MM.1S (cell line): Measurements from ENCODE around the gene STRADA.

ENCODE experiments used
- DNase-seq: peaks from one replicate; pipeline ENCODE4 v3.0.0-alpha.2; 2015
- H2AFZ ChIP-seq: fragments of 300-600 bp; sonication (generic); 2 replicates; pipeline ENCODE4 v1.6.0; 2016; ENCODE audit warnings: antibody characterized with exemption, low read length
- H3F3A ChIP-seq: fragments of 300-600 bp; sonication (generic); 2 replicates; pipeline ENCODE4 v1.6.1; 2016; ENCODE audit warnings: mild to moderate bottlenecking, antibody characterized with exemption, low read length, moderate library complexity, mixed read lengths; ENCODE audit not compliant: insufficient read depth
- H3K27ac ChIP-seq: fragments of 300-600 bp; sonication (generic); 2 replicates; pipeline ENCODE4 v1.5.1; 2016; ENCODE audit warnings: mild to moderate bottlenecking, low read length
- H3K27me3 ChIP-seq: fragments of 300-600 bp; sonication (generic); replicated peaks from 2 replicates; pipeline ENCODE4 v1.6.0; 2016; ENCODE audit warnings: low read length; ENCODE audit not compliant: insufficient read depth
- H3K36me3 ChIP-seq: fragments of 300-600 bp; sonication (generic); replicated peaks from 2 replicates; pipeline ENCODE4 v1.6.1; 2016; ENCODE audit warnings: mild to moderate bottlenecking, low read length, mixed read lengths; ENCODE audit not compliant: insufficient read depth
- H3K4me1 ChIP-seq: fragments of 300-600 bp; sonication (generic); 2 replicates; pipeline ENCODE4 v1.6.1; 2016; ENCODE audit warnings: low read length, mixed read lengths
- H3K4me2 ChIP-seq: fragments of 300-600 bp; sonication (generic); 2 replicates; pipeline ENCODE4 v1.6.0; 2016; ENCODE audit warnings: low read depth, low read length
- H3K4me3 ChIP-seq: fragments of 300-600 bp; sonication (generic); 2 replicates; pipeline ENCODE4 v1.5.1; 2016; ENCODE audit warnings: low read length, mixed read lengths
- H3K79me2 ChIP-seq: fragments of 300-600 bp; sonication (generic); 2 replicates; pipeline ENCODE4 v1.6.1; 2016; ENCODE audit warnings: mixed run types, low read length, mixed read lengths
- H3K9ac ChIP-seq: fragments of 300-600 bp; sonication (generic); 2 replicates; pipeline ENCODE4 v1.6.1; 2016; ENCODE audit warnings: low read length, mixed read lengths
- H3K9me2 ChIP-seq: fragments of 300-600 bp; sonication (generic); replicated peaks from 2 replicates; pipeline ENCODE4 v1.6.1; 2016; ENCODE audit warnings: mild to moderate bottlenecking, low read length, mixed read lengths; ENCODE audit not compliant: insufficient read depth
- H3K9me3 ChIP-seq: fragments of 300-600 bp; sonication (generic); replicated peaks from 2 replicates; pipeline ENCODE4 v1.6.1; 2016; ENCODE audit warnings: mild to moderate bottlenecking, low read length, mixed read lengths; ENCODE audit not compliant: insufficient read depth
- H4K20me1 ChIP-seq: fragments of 300-600 bp; sonication (generic); 2 replicates; pipeline ENCODE4 v1.6.1; 2016; ENCODE audit warnings: mild to moderate bottlenecking, low read length, moderate library complexity, mixed read lengths; ENCODE audit not compliant: insufficient read depth
- CTCF ChIP-seq: fragments of 300-600 bp; sonication (generic); IDR thresholded peaks from 2 replicates; pipeline ENCODE4 v1.5.1; 2016; ENCODE audit warnings: antibody characterized with exemption, low read length, mixed read lengths
- EZH2 ChIP-seq: fragments of 300-600 bp; sonication (generic); optimal IDR thresholded peaks from 2 replicates; pipeline ENCODE3; 2017; ENCODE audit warnings: low read depth, mild to moderate bottlenecking, antibody characterized with exemption, low read length, mixed read lengths
- EZH2phosphoT487 ChIP-seq: fragments of 300-600 bp; sonication (generic); IDR thresholded peaks from 2 replicates; pipeline ENCODE4 v1.6.1; 2018; ENCODE audit warnings: antibody characterized with exemption, low read length

STRADA gene

GRCh38 chr17:63741408-63742173 lies at the start of gene STRADA:
STRADA (minus strand) TSS chr17:63741799; CDS start chr17:63728369, 13,430 bp downstream.
- Histone ChIP-seq H2AFZ (peak within 1 kb of the TSS; percentile 89), H3K27ac (peak within 1 kb of the TSS; percentile 91), H3K9me3 (no peaks in the 10 kb centered on the region), H3K9ac (peak within 1 kb of the TSS; percentile 95), H3K79me2 (peaks cover 17% of the 10 kb centered on the region), H4K20me1 (no peaks in the 10 kb centered on the region), H3K36me3 (0 out of 2 replicates have a peak, but pooled peaks cover 2% of the 10 kb centered on the region), H3K4me2 (peak within 1 kb of the TSS; percentile 95), H3K9me2 (no peaks in the 10 kb centered on the region), H3K4me1 (no peaks in the 10 kb centered on the region), H3K27me3 (no peaks in the 10 kb centered on the region), H3K4me3 (peak within 1 kb of the TSS; percentile 96), H3F3A (peaks cover 22% of the 10 kb centered on the region)
- TF ChIP-seq CTCF (no peak), EZH2phosphoT487 (no peak), EZH2 (no peak)
- DNase-seq: peak; percentile 99

- H3K4me2 ChIP-seq: no peak overlapping the region
- no peaks in the 10 kb centered on the region for H3K27me3 ChIP-seq
- no peaks in the 10 kb centered on the region for H3K4me1 ChIP-seq
- H3K9me3 ChIP-seq: no peaks in the 10 kb centered on the region
- no peak for TF ChIP-seq CTCF
- TF ChIP-seq EZH2: no peak
- no peak for TF ChIP-seq EZH2phosphoT487
- peaks cover 22% of the 10 kb centered on the region for H3K36me3 ChIP-seq
- no peak overlapping the region for H3K27ac ChIP-seq
- no peak for DNase-seq
- H3K9me2 ChIP-seq: no peaks in the 10 kb centered on the region
- peaks cover 9% of the 10 kb centered on the region; the same call in 1 of the 2 replicates for H4K20me1 ChIP-seq
- no peak overlapping the region for H3K9ac ChIP-seq
- H3F3A ChIP-seq: no peaks in the 10 kb centered on the region
- H3K79me2 ChIP-seq: peaks cover 87% of the 10 kb centered on the region
- H2AFZ ChIP-seq: no peak overlapping the region
- no peak overlapping the region for H3K4me3 ChIP-seq
These were observed 48.5 kb upstream of the STRADA start for GRCh38 chr17:63790057-63790456.

- no peak for TF ChIP-seq EZH2phosphoT487
- TF ChIP-seq EZH2: no peak
- TF ChIP-seq CTCF: no peak
- no peak overlapping the region for H3K4me2 ChIP-seq
These were observed 45.5 kb upstream of the STRADA start for GRCh38 chr17:63786971-63787711.

More at GRCh38 chr17:63786971-63787711, 45.5 kb upstream of the STRADA start:
- no peaks in the 10 kb centered on the region for H3K9me3 ChIP-seq
- no peaks in the 10 kb centered on the region for H3F3A ChIP-seq
- H3K9ac ChIP-seq: no peak overlapping the region
- peaks cover 29% of the 10 kb centered on the region for H4K20me1 ChIP-seq
- H3K4me3 ChIP-seq: no peak overlapping the region
- H3K27me3 ChIP-seq: no peaks in the 10 kb centered on the region
- H3K36me3 ChIP-seq: peaks cover 10% of the 10 kb centered on the region
- H3K9me2 ChIP-seq: no peaks in the 10 kb centered on the region
- no peak for DNase-seq
- H3K79me2 ChIP-seq: peaks cover 91% of the 10 kb centered on the region
- H2AFZ ChIP-seq: no peak overlapping the region
- H3K27ac ChIP-seq: no peak overlapping the region
- H3K4me1 ChIP-seq: no peaks in the 10 kb centered on the region
